ENCODE results near the gene C17orf114.

The C17orf114 gene

DNA sequence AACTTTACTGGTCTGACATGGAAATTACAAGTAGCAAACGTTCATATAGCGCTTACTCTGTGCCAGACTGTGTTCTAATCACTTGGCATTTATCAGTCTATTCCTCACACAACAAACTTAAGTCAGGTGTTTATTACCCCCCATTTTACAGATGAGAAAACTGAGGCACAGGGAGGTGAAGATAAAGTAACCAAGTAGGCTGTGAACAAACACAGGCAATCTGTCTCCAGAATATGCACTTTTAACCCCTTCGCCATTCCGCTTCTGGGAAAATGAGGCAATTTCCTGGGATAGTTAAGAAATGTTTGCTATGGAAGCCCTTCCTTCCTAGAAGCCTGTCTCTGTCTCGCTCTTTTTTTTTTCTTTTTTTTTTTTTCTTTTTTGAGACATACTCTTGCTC is 50.2 kb downstream of the C17orf114 start:
- H3K9me3 Mint-ChIP-seq = no peaks in the 10 kb centered on the region
- DNase-seq = no peak
- H3K4me1 Mint-ChIP-seq (ENCODE audit: low read depth) = peaks cover 12% of the 10 kb centered on the region
- no peaks in the 10 kb centered on the region for H3K36me3 Mint-ChIP-seq (ENCODE audit: low read depth)
- H3K27ac Mint-ChIP-seq = no peak overlapping the region
- H3K4me3 Mint-ChIP-seq = no peak overlapping the region
- peaks cover 15% of the 10 kb centered on the region for H3K27me3 Mint-ChIP-seq

Measured in activated T-cell treated with anti-CD3 and anti-CD28 coated beads, Interleukin-2, amount 50 U/mL, for 24 hours (primary cell).